HCT116 (cell line): Measurements from ENCODE around the gene FBXO42. TPM values are rescaled to one million over a fixed set of nuclear protein-coding genes. Genes with fewer than 3 reads are reported as not detected.
"Not testable (repeated sequence)": the region's sequence is repeated elsewhere in the genome, so short reads cannot be mapped to it uniquely, and the experiment has no call there.

Experiments used
- ATAC-seq: fragments of 200-7000 bp; cut with Tn5 transposase; 2 replicates; pipeline ENCODE4 v1.9.1; 2020; ENCODE audit warnings: mild to moderate bottlenecking, moderate library complexity
- BruUV-seq: library from RNA; stranded (reverse); fragments of 400-500 nt; replicated peaks from 2 replicates; lab custom pipeline; 2021; lab: Mats Ljungman, UMichigan
- CTCF ChIA-PET: fragments of 300-600 bp; sonication (Branson Sonifier 250); formaldehyde crosslinking; loops from one replicate; lab custom pipeline; 2021; ENCODE audit warnings: antibody characterized with exemption; lab: Charles Lee
- POLR2A ChIA-PET: fragments of 300-600, 350-600 bp; sonication (Branson Sonifier 250); formaldehyde crosslinking; loops from one replicate; lab custom pipeline; 2021; ENCODE audit warnings: antibody characterized with exemption; lab: Charles Lee
- RAD21 ChIA-PET, 2 experiments: fragments of 300-600 bp; sonication (Branson Sonifier 250); formaldehyde crosslinking; loops; one replicate each; lab custom pipeline; 2023; ENCODE audit warnings: low total read pairs in 2 of 2; ENCODE audit not compliant: uncharacterized antibody in 2 of 2, unreplicated experiment in 2 of 2, low non-redundant PET in 1 of 2; lab: Charles Lee
- DNase-seq: peaks from one replicate; pipeline ENCODE4 v3.0.0-alpha.2; 2010; ENCODE audit warnings: low read depth, low spot score
- H2AFZ ChIP-seq: fragments of 200-600 bp; shearing (Covaris generic), sonication (generic); 2 replicates; pipeline ENCODE4 v1.6.1; 2017; ENCODE audit warnings: low read depth, mixed run types, mixed read lengths, antibody characterized with exemption, low read length; ENCODE audit not compliant: poor library complexity, severe bottlenecking
- H3K27ac ChIP-seq: 2 replicates; pipeline ENCODE4 v1.5.1; 2012; ENCODE audit warnings: low read depth, low read length
- H3K27me3 ChIP-seq: fragments of 200-600 bp; sonication (generic); 2 replicates; pipeline ENCODE4 v1.6.1; 2016; ENCODE audit warnings: mixed run types, low read length, mixed read lengths; ENCODE audit not compliant: insufficient read depth
- H3K36me3 ChIP-seq, 2 experiments: fragments of 200-500 bp in 1 of 2; fragments of 200-600 bp in 1 of 2; sonication (Bioruptor generic) in 1 of 2; sonication (generic) in 1 of 2; 2 replicates each; pipeline versions ENCODE4 v1.5.1 to v1.6.1; 2014 to 2016; ENCODE audit warnings: low read length in 2 of 2, inconsistent platforms in 1 of 2, mixed read lengths in 1 of 2, mixed run types in 1 of 2; ENCODE audit not compliant: insufficient read depth in 2 of 2, control insufficient read depth in 1 of 2
- H3K4me1 ChIP-seq, 2 experiments: fragments of 200-600 bp in 1 of 2; sonication (generic) in 1 of 2; 2 replicates each; pipeline versions ENCODE4 v1.5.1 to v1.6.1; 2012 to 2017; ENCODE audit warnings: low read length in 2 of 2, inconsistent platforms in 1 of 2, mild to moderate bottlenecking in 1 of 2, mixed read lengths in 1 of 2, mixed run types in 1 of 2, moderate library complexity in 1 of 2; ENCODE audit not compliant: insufficient read depth in 2 of 2, control insufficient read depth in 1 of 2
- H3K4me2 ChIP-seq: fragments of 200-600 bp; sonication (generic); 2 replicates; pipeline ENCODE4 v1.6.1; 2017; ENCODE audit warnings: mixed run types, low read length, mixed read lengths
- H3K4me3 ChIP-seq, 2 experiments: fragments of 200-600 bp in 1 of 2; sonication (generic) in 1 of 2; replicated peaks in 1 of 2; 2 replicates each; pipeline ENCODE4 v1.5.1; 2011 to 2016; ENCODE audit warnings: low read length in 2 of 2, control low read depth in 1 of 2, low read depth in 1 of 2, mild to moderate bottlenecking in 1 of 2, mixed read lengths in 1 of 2, mixed run types in 1 of 2
- H3K79me2 ChIP-seq: fragments of 200-600 bp; sonication (generic); 2 replicates; pipeline ENCODE4 v1.6.1; 2017; ENCODE audit warnings: mild to moderate bottlenecking, mixed run types, low read length, moderate library complexity, mixed read lengths; ENCODE audit not compliant: insufficient read depth
- H3K9ac ChIP-seq: fragments of 200-600 bp; sonication (generic); 2 replicates; pipeline ENCODE4 v1.6.1; 2016; ENCODE audit warnings: low read length, mixed read lengths
- H3K9me2 ChIP-seq: fragments of 200-600 bp; sonication (generic), shearing (Covaris generic); 2 replicates; pipeline ENCODE4 v1.6.1; 2017; ENCODE audit warnings: mixed run types, mild to moderate bottlenecking, moderate library complexity; ENCODE audit not compliant: insufficient read depth
- H3K9me3 ChIP-seq, 2 experiments: fragments of 200-500 bp in 1 of 2; fragments of 200-600 bp in 1 of 2; sonication (Bioruptor generic) in 1 of 2; sonication (generic) in 1 of 2; 2 replicates each; pipeline ENCODE4 v1.6.1; 2014 to 2017; ENCODE audit warnings: low read length in 2 of 2, mixed read lengths in 2 of 2, inconsistent platforms in 1 of 2, low read depth in 1 of 2, mild to moderate bottlenecking in 1 of 2, mixed run types in 1 of 2, moderate library complexity in 1 of 2; ENCODE audit not compliant: control insufficient read depth in 1 of 2, insufficient read depth in 1 of 2
- H4K20me1 ChIP-seq: fragments of 200-600 bp; sonication (generic), shearing (Covaris generic); 2 replicates; pipeline ENCODE4 v1.6.1; 2017; ENCODE audit warnings: mixed run types, mild to moderate bottlenecking, moderate library complexity; ENCODE audit not compliant: insufficient read depth
- ATF3 ChIP-seq: IDR thresholded peaks from 2 replicates; pipeline ENCODE4 v1.6.1; 2012
- CEBPB ChIP-seq: IDR thresholded peaks from 2 replicates; pipeline ENCODE4 v1.6.1; 2012; ENCODE audit warnings: low read depth
- EGR1 ChIP-seq: IDR thresholded peaks from 2 replicates; pipeline ENCODE4 v1.6.1; 2012; ENCODE audit warnings: low read depth
- ELF1 ChIP-seq: IDR thresholded peaks from 2 replicates; pipeline ENCODE4 v1.6.1; 2012; ENCODE audit warnings: low read depth, borderline replicate concordance
- EZH2phosphoT487 ChIP-seq: fragments of 200-600 bp; IDR thresholded peaks from 2 replicates; pipeline ENCODE4 v1.6.1; 2018; ENCODE audit warnings: antibody characterized with exemption, borderline replicate concordance
- JUND ChIP-seq: IDR thresholded peaks from 2 replicates; pipeline ENCODE4 v1.6.1; 2012
- RAD21 ChIP-seq: IDR thresholded peaks from 2 replicates; pipeline ENCODE4 v1.6.1; 2012; ENCODE audit warnings: low read depth, mild to moderate bottlenecking
- REST ChIP-seq: IDR thresholded peaks from 2 replicates; pipeline ENCODE4 v1.6.1; 2012; ENCODE audit warnings: low read depth
- SRF ChIP-seq: IDR thresholded peaks from 2 replicates; pipeline ENCODE4 v1.6.1; 2012; ENCODE audit warnings: low read depth
- YY1 ChIP-seq: IDR thresholded peaks from 2 replicates; pipeline ENCODE4 v1.6.1; 2011; ENCODE audit warnings: low read length, low read depth, moderate library complexity, mild to moderate bottlenecking; ENCODE audit not compliant: insufficient replicate concordance; ENCODE audit errors: extremely low read depth
- ZFX ChIP-seq: fragments of 450-650 bp; IDR thresholded peaks from 2 replicates; pipeline ENCODE4 v1.6.1; 2017
- ZNF274 ChIP-seq: fragments of 200-500 bp; sonication (Bioruptor generic); IDR thresholded peaks from 2 replicates; pipeline ENCODE4 v1.6.1; 2014; ENCODE audit warnings: mild to moderate bottlenecking, low read depth, low read length, inconsistent platforms
- intact Hi-C: fragments of 100-400 bp; cut with micrococcal nuclease; formaldehyde crosslinking; loops from 2 replicates; pipeline ENCODE4 v1.10.0; 2022
- total RNA-seq: library from RNA; stranded (reverse); gene quantifications from one replicate; pipeline ENCODE4 v1.2.1, GENCODE V29; 2021; ENCODE audit not compliant: unreplicated experiment
- TF ChIP-seq, protein P1 (sequence below): IDR thresholded peaks from 2 replicates; pipeline ENCODE4 v1.6.1; 2012
- TF ChIP-seq, protein P2 (sequence below): IDR thresholded peaks from 2 replicates; pipeline ENCODE4 v1.6.1; 2011; ENCODE audit warnings: mild to moderate bottlenecking, low read length, moderate library complexity; ENCODE audit not compliant: insufficient replicate concordance; ENCODE audit errors: extremely low read depth

The FBXO42 gene
- total RNA-seq, 1 experiment from 2014 or later = 20.6 TPM

DNA sequence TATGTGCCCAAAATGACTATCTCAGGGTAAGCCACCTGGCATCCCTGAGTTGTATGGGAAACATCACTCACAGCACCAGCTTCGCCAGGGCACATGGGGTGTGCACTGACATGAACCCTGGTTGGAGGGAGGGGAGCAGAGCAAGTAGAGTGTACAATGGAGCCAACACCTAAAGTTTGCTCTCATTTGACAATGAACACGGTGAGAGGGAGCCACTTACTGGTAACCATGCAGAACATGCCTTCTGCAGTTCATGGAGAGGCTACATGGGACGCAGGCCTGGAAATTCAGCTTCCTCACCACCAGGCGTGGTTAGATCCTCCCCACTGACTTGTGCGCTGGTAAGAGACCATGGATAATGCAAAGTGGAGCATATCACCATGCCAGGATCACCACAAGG, 105.3 kb downstream of the FBXO42 start:
- no peak for TF ChIP-seq CEBPB
- no peak for TF ChIP-seq EZH2phosphoT487
- TF ChIP-seq SRF = no peak
- TF ChIP-seq, protein P1, sequence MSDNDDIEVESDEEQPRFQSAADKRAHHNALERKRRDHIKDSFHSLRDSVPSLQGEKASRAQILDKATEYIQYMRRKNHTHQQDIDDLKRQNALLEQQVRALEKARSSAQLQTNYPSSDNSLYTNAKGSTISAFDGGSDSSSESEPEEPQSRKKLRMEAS = no peak
- TF ChIP-seq ZFX = no peak
- no peak for TF ChIP-seq RAD21
- TF ChIP-seq ZNF274 = no peak
- TF ChIP-seq EGR1 = no peak
- no peak for TF ChIP-seq REST
- TF ChIP-seq, protein P2, sequence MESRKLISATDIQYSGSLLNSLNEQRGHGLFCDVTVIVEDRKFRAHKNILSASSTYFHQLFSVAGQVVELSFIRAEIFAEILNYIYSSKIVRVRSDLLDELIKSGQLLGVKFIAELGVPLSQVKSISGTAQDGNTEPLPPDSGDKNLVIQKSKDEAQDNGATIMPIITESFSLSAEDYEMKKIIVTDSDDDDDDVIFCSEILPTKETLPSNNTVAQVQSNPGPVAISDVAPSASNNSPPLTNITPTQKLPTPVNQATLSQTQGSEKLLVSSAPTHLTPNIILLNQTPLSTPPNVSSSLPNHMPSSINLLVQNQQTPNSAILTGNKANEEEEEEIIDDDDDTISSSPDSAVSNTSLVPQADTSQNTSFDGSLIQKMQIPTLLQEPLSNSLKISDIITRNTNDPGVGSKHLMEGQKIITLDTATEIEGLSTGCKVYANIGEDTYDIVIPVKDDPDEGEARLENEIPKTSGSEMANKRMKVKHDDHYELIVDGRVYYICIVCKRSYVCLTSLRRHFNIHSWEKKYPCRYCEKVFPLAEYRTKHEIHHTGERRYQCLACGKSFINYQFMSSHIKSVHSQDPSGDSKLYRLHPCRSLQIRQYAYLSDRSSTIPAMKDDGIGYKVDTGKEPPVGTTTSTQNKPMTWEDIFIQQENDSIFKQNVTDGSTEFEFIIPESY = no peak
- TF ChIP-seq YY1 = no peak
- no peak for TF ChIP-seq JUND
- TF ChIP-seq ELF1 = no peak
- TF ChIP-seq ATF3 = no peak
- POLR2A ChIA-PET = no interaction called here
- H3K4me3 ChIP-seq = no peak overlapping the region
- RAD21 ChIA-PET = no interaction called here
- no peaks in the 10 kb centered on the region for H4K20me1 ChIP-seq
- H3K79me2 ChIP-seq = no peaks in the 10 kb centered on the region
- CTCF ChIA-PET = no interaction called here
- intact Hi-C loops = no loop called here
- H3K4me2 ChIP-seq = no peak overlapping the region
- ATAC-seq = no peak
- no peak overlapping the region for H3K27ac ChIP-seq
- H3K9ac ChIP-seq = no peak overlapping the region
- H3K4me1 ChIP-seq = peaks cover 5 to 22% of the 10 kb centered on the region in 2 experiments
- DNase-seq = no peak
- peaks cover 4 to 13% of the 10 kb centered on the region in 2 experiments; a peak in 1 of 4 replicates for H3K36me3 ChIP-seq
- no peak overlapping the region for H2AFZ ChIP-seq
- BruUV-seq = no TSS peak
- H3K9me2 ChIP-seq = no peaks in the 10 kb centered on the region
- H3K27me3 ChIP-seq = no peaks in the 10 kb centered on the region
- H3K9me3 ChIP-seq = no peaks in the 10 kb centered on the region

GRCh38 chr1:16246239-16246638, 106.0 kb downstream of the FBXO42 start:
- H3K36me3 ChIP-seq, BruUV-seq, RAD21 ChIA-PET, H3K4me2 ChIP-seq, ATAC-seq, H3K4me3 ChIP-seq, DNase-seq, H3K27ac ChIP-seq, H4K20me1 ChIP-seq, H3K9ac ChIP-seq, H2AFZ ChIP-seq, POLR2A ChIA-PET, intact Hi-C loops, H3K9me2 ChIP-seq, H3K27me3 ChIP-seq, H3K9me3 ChIP-seq, H3K79me2 ChIP-seq: not testable (repeated sequence)
- peaks cover 5 to 22% of the 10 kb centered on the region in 2 experiments for H3K4me1 ChIP-seq
- CTCF ChIA-PET = interaction anchor here (3.1 kb wide), 2 partner anchors 163 to 167 kb away, joined by 20 to 26 read pairs; no protein-coding TSS in a partner anchor
